DMS153 treated with DMSO at 0.1 percent for 48 hours (cell line): ENCODE measurements around the gene CYTH1.
A peak's percentile ranks its signal among the peaks of the same experiment; 100 is the strongest.

Source experiments
- DNase-seq: peaks from one replicate; lab custom pipeline; 2025; ENCODE audit not compliant: unreplicated experiment; lab: John Stamatoyannopoulos, UW

Gene CYTH1

GRCh38 chr17:78717431-78717980, 64.6 kb downstream of the CYTH1 start:
- peak; percentile 52 for DNase-seq

DNA sequence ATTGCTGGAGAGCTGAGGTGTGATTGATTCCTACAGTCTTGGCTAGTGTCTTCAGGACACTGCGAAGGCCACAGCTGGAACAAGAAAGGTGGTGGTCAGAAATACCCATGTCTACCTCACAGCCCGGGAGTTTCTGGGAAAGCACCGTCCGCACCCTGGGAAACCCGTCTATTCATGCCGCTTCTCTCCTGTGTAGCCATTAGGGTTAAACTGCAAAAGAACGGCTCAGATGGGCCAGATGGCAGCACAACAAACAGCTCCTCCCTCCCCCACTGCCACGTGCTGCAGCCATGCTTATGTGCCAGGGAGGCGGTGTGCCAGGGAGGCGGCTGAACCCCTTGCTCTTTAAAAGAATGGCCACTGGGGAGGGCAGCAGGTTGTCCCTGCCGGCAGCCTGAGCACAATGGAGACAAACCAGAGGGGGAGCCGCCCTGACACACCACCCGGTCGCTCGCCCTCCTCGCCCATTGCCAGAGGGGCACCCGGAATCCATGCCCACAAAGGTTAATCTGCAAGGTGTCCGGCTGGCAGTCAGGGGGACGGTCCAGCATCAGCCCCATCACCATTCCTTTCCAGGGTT, 65.2 kb downstream of the CYTH1 start:
- peak; percentile 62 for DNase-seq

- no peak for DNase-seq
Observed at GRCh38 chr17:78716292-78716691, 65.8 kb downstream of the CYTH1 start.

DNA sequence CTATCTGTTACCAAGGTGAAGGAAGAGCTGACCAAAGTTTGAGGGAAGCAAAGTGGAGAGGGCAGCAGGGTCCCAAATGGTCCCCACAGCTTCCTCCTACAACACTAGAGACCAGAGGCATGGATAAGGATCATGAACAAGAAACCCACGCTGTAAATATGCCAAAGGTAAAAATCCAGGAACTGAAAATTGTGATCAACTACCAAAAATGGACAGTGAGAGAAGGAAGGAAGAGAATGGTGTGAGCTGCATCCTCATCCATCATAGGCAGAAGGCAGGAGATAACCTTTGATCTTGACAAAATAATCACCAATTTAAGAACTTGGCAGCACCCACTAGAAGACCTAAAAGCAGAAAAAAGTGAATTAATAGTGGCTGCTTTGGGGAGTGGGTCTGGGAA, 66.2 kb downstream of the CYTH1 start:
- DNase-seq = no peak

DNA sequence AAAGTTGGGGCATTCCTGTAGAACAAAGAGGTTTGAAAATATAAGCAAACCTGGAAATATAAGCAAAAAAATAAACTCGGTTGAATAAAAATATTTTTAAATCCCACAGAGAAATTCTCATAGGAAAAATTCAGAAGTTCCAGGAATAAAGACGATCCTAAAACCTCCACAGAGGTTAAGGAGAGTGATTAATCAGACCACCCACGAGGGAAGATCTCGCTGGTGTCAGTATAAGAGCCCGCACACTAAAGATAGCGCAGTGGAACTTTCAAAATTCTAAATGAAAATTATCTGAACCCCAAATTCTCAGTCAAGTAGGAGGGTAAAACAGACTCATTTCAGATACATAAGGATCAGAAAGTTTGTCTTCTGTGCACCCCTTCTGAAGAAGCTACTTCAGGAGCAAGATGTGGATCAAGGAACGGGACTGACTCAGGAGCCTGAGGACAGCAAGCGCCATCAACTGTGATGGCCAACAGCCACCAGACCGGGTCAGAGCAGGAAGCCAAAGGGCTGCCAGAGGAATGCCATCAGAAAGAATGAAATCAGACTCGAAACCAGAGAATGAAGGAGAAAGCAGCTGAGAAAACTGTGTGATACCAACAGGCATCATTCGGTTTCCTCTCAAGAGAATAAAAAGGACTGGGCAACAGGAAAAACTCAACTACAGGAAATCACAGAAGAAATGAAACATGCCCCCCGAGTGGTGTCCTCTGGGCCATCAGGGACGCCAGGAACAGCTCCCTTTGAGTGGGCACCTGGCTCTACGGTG, 66.9 kb downstream of the CYTH1 start:
- no peak for DNase-seq

DNA sequence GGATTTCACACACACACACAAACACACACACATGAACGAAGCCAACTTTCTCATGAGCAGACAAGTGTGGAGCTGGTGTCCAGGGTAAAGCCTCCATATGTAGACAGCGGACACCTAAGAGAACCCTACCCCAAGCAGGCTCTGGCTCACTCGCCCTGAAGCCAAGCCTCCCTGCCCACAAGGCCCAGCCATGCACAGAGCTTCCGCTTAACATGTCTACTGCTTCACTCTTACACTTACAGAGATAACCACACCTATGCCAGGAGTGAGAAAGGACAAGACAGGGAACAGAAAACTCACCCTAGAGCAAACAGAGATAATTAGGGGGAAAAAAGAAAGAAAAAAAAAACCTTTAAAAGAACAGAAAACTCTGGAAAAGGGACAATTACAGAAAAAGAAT, 67.5 kb downstream of the CYTH1 start:
- no peak for DNase-seq

GRCh38 chr17:78712043-78712442, 70.0 kb downstream of the CYTH1 start:
- no peak for DNase-seq

DNA sequence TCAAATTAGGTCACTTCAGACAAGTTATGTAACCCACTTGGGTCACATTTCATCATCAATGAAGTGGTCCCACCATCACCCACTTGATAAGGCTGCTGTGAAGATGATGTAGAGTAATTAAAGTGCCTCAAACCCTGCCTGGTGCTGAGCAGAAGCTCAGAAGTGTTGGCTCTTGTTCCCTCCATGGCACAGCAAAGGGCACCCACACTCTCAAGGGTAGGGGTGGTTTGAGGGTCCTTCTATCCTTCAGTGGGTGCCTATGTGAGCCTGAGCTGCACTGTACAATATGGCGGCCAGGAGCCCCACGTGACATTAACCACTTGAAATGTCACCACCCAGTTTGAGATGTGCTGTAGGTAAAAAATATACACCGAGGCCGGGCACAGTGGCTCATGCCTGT, 71.5 kb downstream of the CYTH1 start:
- no peak for DNase-seq

DNA sequence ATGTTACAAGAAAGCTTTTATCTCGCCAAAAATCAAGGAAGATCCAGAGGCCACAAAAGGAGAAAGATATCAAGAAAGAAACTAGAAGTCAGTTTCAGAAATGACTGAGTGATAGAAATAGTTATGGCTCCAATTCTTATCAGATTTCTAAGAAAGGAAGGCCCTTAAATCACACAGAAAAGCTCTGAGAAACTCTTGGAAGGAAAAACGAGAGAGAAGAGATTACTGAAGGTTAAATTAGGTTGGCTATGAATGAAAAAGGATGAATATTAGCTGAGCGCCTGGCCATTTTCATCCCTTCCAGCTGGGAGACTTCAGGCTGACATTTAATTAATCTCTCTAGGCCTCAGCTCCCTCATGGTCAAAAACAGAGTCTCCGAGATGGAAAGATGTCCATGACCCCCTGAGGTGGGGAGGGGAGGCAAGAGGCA, 72.3 kb downstream of the CYTH1 start:
- no peak for DNase-seq

DNA sequence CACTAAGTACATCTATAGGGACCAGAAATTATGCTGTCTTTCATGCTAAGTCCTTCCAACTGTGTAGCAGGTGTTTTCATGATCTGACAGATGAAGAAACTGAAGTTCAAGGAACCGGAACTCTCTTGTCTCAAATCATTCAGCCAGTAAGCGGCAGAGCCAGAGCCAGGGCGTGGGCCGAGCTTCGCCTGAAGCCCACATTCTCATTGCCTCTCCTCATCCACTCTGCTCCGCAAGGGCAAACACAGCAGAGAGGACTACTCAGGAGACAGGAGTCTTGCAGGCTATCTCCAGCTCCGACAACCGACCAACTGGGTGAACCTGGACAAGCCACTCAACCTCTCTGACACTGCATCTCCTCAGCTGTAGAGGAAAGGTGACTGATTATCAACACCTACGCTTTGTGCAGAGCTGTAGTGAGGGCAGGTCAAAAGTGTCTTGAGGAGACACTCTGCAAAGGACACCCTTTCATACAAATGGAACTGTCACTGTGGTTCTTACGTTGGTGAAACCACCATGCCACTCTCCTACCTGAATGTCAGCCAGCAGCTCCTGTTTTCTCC, 72.9 kb downstream of the CYTH1 start:
- DNase-seq = no peak

- peak; percentile 7 for DNase-seq
Observed at GRCh38 chr17:78708510-78708973, 73.5 kb downstream of the CYTH1 start.

- no peak for DNase-seq
Observed at GRCh38 chr17:78707923-78708322, 74.2 kb downstream of the CYTH1 start.

DNA sequence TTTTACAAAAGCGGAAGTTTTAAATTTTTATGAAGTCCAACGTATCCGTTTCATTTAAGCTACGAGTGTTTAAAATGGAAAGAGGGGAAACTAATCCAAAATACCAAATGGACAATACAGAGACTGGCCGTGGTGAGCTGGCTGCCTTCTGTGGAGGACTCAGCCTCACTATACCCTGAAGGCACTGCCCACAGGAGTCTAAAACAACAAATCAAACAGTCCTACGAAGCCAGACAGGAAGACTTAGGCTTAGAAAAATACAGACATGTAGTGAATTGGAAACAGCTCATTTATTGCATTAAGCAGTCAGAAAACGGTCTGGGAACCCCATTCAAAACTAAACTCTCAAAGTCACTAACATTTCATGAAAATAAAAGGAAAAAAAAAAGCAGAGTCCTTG, 75.1 kb downstream of the CYTH1 start:
- no peak for DNase-seq

DNA sequence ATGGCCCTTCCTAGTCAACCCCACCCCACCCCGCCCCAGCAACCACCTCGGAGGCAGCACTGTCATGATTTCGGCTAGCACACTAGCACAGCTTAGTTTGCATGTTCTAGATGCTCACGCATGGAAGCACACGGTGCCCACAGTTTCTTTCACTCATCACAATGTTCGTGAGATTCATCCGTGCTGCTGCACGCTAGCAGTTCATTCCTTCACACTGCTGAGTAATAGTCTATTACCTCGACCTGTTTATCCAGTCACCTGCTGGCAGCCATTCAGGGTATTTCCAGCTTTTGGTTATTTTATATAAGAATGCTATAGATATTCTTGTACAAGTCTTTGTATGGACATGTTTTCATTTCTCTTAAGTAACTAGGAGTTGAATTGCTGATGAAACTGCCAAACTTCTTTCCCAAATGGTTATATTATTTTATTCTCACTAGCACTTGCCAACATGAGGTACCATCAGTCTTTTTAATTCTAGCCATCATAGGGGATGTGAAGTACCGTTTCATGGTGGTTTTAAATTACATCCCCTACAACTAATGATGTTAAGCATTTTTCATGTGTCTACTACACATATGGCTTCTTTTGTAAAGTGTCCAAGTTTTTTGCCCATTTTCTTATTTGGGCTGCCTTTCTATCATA, 75.7 kb downstream of the CYTH1 start:
- no peak for DNase-seq

DNA sequence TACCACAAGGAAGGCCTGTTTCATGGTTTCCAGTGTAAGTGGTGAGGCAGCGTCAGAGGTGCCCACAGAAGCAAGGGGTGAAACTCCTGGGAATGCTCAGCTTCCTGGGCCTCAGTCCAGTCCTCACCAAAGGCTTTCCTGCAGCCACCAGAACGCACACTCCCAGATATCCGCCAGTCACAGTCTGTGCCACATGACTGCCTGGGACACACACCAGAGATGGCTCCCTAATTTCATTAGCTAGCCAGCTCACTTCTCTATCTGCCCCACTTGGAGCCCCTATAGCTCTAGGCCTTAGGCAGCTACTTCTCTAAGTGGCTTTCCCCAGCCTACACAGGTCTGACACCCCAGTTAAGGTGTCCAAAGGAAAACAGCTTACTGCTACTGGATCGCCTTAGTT, 77.0 kb downstream of the CYTH1 start:
- DNase-seq = no peak

DNA sequence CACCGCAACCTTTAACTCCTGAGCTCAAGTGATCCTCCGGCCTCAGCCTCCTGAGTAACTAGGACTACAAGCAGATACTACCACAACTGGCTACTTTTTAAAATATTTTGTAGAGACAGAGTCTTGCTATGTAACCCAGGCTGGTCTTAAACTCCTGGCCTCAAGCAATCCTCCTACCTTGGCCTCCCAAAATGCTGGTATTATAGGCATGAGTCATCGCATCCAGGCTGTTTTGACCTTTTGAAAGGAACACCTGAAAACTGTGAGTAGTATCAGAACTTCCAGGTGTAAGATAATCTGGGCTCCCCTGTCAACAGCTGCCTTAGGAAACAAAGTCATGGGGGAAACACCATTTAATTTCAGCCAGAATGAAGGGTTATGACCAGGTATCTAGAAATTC, 77.5 kb downstream of the CYTH1 start:
- no peak for DNase-seq

DNA sequence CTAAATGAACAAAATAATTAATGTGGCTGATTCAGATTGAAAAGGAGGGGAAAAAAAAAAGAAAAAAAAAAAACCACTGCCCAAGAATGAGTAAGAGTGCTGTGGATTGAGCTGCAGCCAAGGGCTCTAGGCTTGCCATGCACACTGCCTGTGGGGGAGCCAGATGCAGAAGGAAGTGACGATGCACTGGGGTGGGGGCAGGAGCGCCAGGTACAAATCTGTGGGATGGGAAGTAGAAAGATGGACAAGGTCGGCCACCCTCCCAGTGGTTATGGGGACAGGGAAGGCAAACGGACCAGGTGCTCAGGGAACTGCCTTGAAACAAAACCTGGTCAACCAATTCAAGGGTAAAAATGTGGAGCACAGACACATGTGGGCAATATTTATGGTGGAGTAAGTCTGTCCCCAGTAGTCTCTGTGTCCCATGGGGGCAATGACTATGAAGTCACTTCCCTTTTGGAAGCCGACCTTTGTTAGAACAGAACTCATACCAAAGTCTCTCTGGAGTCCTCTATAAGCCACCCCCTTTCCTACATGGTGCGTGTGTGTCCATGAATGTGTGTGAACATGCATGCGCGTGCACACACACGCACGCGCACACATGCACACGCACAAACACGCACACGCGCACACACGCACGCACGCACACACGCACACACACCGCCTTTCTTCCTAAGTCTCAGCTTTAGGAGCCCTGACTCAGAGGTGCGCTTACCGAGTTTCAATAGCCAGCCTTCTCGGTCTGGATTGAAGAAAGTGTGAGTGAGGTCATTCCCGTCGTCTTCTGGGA, 84.3 kb downstream of the CYTH1 start:
- no peak for DNase-seq

DNA sequence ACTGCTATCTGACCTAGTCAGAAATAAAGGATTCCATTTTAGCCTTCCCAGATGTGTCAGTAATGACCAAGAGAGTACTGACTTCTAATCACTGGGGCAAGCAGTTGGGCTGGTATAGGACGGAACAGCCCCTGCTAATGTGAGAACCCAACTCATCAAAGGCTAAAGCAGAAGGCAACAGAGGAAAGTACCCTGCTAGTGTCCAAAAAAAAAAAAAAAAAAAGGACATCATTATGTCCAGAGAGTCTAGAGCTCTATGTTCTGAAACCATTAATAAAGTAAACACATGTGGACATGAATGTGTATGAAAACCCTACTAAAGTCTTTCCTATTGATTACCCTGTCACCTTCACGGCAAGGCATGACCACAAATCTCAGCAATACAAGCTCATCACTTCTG, 85.0 kb downstream of the CYTH1 start:
- no peak for DNase-seq

DNA sequence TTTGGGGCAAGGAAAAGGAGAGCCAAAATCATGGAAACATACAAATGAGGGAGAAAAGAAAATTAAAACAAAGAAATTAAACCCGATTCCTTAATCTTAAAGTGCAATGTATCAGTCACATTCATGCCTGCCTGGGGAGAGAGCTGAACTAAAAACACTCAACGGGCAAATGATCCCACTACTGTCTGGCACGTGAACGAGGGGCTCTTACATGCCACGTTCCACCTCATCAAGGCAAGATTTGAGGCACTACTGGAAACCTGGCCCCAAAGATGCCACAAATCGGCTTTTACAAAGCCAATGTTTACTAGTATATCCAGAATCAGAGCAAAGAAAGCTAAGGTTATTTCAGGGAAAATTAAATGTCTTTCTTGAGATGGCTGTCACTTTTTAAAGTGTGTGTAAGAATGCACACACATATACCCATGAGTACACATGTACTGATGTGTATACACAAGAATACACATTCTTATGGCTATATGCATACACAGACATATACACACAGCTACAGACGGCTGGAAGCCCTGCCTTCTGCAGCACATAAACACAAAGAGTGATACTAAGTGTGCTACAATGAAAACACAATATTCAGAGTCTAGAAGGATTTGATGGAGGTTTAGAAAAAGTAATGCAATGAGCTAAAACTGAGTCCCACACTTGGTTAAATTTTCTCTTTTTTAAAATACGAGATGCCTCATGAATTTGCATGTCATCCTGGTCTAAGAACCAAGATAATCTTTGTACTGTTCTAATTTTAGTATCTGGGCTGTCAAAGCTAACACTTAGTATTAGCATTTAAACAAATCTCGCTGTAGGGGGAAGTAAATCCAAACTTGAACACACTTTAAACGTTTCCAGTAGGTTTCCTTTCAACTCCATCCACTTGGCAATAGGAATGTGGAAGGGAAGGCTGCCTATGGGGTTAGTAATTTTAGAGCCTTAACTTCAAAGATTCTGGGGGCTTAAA, 85.8 kb downstream of the CYTH1 start:
- DNase-seq = no peak
